RPMI7951 (cell line): ENCODE measurements around the gene FBH1. TPM values are rescaled to one million over a fixed set of nuclear protein-coding genes. Genes with fewer than 3 reads are reported as not detected.

Experiments
- DNase-seq: peaks from one replicate; pipeline ENCODE4 v3.0.0-alpha.2; 2012; ENCODE audit warnings: low read depth
- total RNA-seq: library from RNA; depleted of rRNA; stranded (reverse); fragments of >200 nt; shearing (Covaris generic); gene quantifications from 2 replicates; pipeline ENCODE4 v1.2.3, GENCODE V29; 2014; rRNA removed

Gene FBH1
- total RNA-seq, 1 experiment from 2014 or later, result 73.9 TPM

- DNase-seq, result peak; percentile 89
Measured at GRCh38 chr10:5977471-5978229, 87.6 kb downstream of the FBH1 start, which contains the start of gene IL15RA. Gene IL15RA, minus strand, starts transcription at chr10:5977543. Its CDS starts 51 bp downstream, at chr10:5977492.

- DNase-seq, result no peak
Measured at GRCh38 chr10:5978230-5978489, 88.1 kb downstream of the FBH1 start.

GRCh38 chr10:5981529-5981928 lies 91.5 kb downstream of the FBH1 start:
- DNase-seq, result no peak

GRCh38 chr10:5983774-5984173 lies 93.7 kb downstream of the FBH1 start:
- no peak for DNase-seq

GRCh38 chr10:5985029-5985428 lies 95.0 kb downstream of the FBH1 start:
- DNase-seq, result no peak

Other genes with a start within 250 kb of the FBH1 start
- gene ASB13, start 223.6 kb upstream of the FBH1 start, total RNA-seq, result 11.5 and 11.7 TPM in 2 replicates
- 71.9 and 92.0 TPM in 2 replicates for gene TASOR2, start 205.4 kb upstream of the FBH1 start, total RNA-seq
- 441 and 493 TPM in 2 replicates for gene GDI2, start 76.8 kb upstream of the FBH1 start, total RNA-seq
- gene ANKRD16, start 350 bp upstream of the FBH1 start, total RNA-seq, result 3.5 and 5.8 TPM in 2 replicates
- gene IL15RA, start 87.3 kb downstream of the FBH1 start, total RNA-seq, result 15.3 and 18.5 TPM in 2 replicates
- not detected in 2 replicates for gene IL2RA, start 172.1 kb downstream of the FBH1 start, total RNA-seq
- 39.4 and 40.2 TPM in 2 replicates for gene RBM17, start 198.8 kb downstream of the FBH1 start, total RNA-seq